HL-60/S4 treated with phorbol 12-myristate 13-acetate at 8.2 ng/mL for 4 days and 3 days (cell line): Measurements from ENCODE around the gene MAP3K7.

Source experiments
- in situ Hi-C: fragments of 300-500 bp; cut with MboI; formaldehyde crosslinking; loops from 2 replicates; pipeline ENCODE4 v1.15.0; 2022; ENCODE audit warnings: low sequenced_read_pairs

The MAP3K7 gene

DNA sequence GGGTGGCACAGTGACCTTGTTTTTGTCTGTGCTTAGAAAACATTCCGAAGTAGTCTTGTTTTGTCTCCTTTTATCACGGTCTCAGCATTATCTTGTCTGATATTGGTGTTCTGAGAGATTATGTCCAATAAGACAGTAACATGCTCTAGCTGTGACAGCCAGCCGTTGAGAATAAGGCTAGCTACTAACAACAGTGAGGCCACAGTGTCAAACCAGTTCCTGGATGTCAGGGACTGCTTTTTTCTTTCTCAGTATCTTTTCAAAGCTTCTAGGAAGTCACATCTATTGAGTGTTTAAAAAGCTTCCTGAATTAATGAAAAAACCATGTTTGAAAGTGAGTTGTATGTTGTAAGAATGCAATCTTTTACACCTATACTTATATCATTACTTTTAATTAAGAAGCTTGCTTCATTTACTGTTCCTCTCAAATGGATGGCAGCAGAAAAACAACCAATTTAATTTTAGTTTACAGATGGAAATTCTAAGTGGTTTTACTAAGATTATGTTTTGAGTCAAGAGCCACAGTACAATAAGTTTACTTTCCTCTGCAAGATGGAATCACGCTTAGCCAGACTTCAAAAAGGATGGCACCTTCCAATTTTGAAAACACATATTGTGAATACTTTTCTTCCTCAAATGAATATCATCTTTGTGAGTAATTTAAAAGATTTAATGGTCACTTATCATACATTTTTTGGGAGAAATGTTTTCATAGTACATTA, 53.1 kb downstream of the MAP3K7 start:
- in situ Hi-C loops = no loop called here

DNA sequence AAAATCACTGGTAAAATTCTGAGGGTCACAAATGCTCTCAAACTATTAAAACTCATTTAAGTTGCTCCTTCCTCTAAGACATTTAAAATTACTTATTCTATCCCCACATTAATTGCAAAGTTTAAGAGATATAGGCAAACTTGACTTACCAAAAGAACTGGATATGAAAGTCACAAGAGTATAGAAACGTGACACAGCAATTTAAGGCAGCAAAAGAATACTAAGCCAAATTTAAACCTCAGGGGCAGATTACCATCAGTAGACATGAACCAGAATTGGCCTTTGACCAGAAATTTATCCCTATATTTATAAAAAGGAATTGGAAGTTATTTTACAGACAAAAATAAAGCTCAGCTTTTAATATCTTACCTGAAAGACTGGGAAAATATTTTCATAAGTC, 56.0 kb downstream of the MAP3K7 start:
- in situ Hi-C loops = no loop called here

DNA sequence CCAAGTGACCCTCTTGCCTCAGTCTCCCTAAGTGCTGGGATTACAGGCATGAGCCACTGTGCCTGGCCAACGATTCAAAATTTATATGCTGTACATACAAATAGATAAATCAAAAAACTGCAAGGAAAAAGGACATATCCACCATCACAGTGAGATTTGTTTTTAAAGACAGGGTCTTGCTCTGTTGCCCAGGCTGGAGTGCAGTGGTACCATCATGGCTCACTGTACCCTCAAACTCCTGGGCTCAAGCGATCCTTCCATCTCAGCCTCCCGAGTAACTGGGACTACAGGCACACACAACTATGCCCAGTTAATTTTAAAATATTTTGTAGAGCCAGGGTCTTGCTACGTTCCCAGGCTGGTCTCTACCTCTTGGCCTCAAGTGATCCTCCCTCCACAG, 61.5 kb downstream of the MAP3K7 start:
- in situ Hi-C loops = no loop called here

DNA sequence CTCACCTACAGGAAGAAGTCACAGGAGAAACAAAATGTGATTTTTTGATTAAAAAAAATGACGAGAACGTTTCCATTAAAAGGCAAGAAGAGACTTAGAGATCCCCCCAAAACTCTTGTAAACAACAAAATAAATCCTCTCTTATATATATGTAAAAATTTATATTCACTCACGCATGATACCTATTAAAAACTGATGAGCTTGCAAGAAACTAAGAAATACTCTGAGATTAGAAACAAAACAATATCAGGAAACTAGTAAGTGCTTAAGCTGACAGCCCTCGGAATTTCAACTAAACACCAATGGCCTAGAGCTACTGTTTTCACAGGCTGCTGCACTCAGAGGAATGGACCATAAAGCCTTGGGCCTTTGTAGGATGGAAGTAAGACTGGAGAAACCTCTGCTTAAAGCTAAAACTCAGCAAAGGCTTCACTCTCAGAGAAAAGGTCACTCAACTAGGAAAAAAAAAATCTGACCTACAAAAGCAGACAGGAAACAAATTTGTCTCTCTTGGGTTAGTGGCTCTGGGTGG, 63.0 kb downstream of the MAP3K7 start:
- in situ Hi-C loops = no loop called here

DNA sequence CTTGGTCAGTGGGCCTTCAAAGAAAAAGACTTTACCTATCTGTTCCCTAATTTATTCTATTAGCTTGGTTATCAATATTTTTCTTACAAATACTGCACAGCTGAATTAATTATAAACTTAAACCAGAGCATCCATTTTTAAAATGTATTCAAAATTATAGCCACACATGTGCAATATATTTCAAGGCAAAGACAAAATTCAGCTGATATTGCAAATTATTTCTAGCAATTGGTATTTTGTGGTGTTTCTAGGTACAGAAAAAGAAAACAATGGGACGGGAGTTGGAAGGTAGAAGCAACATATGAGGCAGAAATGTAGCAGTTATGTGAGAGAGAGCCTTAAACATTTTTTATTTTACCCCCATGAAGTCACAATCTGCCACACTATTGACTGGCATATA, 64.9 kb downstream of the MAP3K7 start:
- in situ Hi-C loops = no loop called here

DNA sequence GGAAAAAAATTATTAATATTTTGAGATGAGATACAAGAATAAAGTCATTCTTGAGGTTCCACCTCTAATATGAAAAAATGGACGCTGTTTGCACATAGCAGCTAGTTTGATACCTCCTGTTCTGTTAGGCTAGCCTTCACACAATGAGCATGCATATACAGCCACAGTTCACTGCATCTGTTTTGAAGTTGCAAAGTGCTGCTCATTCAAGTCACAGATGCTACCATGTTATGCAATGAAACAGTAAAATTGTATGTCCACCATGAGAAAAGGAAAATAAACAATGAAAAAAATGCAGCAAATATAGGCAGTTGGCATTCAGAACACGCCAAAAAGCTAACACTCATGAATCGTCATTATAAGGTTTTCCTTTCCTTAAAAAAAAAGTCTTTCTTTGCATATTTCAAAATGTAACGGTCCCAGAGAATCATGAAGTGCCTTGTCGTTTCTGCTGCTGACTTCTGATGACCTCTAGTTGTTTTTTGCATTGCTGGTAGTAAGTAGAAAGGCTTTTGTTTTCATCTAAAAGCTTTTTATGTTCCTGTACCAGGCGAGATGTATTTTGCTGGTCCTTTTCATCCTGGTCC, 70.7 kb downstream of the MAP3K7 start:
- in situ Hi-C loops = no loop called here

DNA sequence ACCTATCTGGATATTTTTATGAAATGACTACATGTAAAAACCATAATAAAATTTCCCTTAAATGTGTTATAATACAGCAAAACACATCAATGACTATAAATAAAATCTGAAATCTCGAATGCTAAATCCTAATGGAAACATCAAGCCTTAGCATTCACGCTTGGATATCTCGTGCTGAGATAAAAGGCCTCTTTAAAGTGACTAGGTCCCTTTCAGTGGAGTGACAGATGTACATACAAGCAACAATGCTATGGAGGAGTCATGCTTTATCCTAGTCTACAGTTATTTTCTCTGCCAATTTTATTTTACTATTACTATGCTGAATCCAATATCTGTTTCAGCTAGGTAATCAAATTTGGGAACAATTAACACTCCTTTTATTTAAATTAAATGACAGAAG, 72.4 kb downstream of the MAP3K7 start:
- in situ Hi-C loops = no loop called here

DNA sequence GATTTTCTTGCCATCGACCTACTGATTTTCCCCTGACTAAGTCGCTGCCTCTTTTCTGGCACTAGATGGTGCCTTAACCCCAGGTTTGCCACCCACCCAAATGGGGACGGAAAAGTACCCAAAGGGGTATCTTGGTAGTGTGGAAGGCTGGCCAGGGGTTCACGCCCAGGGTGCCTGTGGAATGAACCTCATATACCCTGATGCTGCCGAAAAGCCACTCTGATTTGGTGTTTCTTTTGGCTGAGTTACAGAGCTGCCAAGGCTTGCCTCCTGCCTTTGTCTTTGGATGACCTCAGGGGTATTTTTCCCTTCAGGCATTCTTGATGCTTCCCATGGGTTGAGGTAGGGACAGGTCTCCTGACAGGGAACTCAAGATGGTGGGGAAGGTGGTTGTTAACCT, 78.1 kb downstream of the MAP3K7 start:
- in situ Hi-C loops = no loop called here

DNA sequence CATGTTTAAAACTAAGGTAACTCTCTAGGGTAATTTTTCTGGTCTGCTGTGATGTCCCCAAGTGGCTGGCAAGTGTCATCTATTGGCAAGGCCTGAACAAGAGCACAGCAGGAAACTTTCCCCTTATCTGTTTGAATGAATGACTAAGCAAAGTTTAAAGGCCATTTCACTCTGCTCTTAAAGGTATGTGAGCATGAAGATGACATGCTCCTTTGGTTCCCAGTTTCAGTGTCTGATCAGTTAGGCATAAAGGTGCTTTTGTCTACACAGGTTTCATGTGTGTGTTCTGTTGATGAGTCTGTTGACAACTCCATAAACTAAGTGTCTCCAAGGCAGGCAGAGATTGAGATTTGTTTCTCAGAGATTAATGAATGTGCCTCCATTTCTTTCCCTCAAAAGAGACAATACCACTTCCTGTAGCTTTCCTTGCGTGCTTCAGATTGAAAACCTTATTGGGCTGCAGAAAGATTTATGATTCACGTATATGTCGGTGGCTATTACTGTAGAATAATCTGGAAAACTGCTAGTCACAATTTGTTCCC, 83.9 kb downstream of the MAP3K7 start:
- in situ Hi-C loops = no loop called here

DNA sequence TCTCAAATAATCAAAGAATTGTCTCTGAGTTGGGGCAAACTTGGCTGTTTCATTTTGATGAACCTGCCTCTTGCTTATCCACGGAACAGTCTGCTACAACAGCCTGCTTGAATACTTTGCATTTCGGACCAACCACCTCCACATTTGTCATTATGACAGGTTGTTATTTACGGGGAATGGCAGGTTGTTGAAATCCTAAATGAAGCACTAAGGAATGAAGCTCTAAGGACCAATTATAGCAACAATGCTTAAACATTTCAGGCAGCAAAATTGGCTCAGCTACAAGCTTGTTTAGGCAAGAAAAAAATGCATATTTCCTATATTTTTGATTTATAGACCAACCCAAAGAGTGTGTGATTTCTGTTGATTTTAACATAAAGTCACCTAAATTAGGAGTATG, 84.5 kb downstream of the MAP3K7 start:
- in situ Hi-C loops = no loop called here

DNA sequence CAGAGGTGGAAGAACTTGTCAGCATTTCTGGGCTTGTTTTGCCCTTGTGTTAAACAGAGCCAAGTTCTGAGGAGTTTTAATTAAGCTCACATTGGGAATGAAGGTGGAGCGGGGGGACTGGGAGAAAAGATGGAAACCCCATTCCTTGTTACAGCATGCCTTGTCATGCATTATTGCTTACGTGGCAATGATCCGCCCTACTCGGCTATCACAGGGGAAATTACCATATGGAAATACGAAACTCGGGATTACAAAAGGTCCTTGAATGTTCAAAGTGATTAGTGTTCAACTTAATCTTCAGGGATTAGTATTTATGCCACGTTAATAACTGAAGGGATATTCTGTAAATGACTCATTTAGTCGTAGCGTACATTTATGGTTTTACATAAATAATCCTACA, 86.4 kb downstream of the MAP3K7 start:
- in situ Hi-C loops = no loop called here

DNA sequence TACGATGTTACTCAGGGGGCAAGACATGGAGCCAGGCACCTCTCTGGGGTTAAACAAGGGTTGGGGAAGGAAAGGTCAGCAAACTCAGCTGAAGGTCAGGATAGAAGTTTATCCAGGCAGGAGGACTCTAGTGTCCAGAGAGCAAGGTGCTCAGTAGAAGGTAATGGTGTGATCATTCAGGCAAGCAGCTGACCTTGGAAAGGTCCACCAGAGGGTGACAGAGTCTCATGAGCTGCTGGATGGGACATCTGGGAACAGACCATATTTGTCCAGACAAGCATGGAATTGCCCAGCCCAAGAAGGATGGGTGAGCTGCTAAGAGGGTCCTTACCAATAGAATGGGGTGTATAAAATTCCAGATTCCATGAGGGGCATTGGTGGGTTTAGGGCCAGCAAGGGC, 89.5 kb downstream of the MAP3K7 start:
- in situ Hi-C loops = loop anchor here (25.0 kb wide), 1 partner anchor 210 kb away; the partner anchor contains the start of gene BACH2

DNA sequence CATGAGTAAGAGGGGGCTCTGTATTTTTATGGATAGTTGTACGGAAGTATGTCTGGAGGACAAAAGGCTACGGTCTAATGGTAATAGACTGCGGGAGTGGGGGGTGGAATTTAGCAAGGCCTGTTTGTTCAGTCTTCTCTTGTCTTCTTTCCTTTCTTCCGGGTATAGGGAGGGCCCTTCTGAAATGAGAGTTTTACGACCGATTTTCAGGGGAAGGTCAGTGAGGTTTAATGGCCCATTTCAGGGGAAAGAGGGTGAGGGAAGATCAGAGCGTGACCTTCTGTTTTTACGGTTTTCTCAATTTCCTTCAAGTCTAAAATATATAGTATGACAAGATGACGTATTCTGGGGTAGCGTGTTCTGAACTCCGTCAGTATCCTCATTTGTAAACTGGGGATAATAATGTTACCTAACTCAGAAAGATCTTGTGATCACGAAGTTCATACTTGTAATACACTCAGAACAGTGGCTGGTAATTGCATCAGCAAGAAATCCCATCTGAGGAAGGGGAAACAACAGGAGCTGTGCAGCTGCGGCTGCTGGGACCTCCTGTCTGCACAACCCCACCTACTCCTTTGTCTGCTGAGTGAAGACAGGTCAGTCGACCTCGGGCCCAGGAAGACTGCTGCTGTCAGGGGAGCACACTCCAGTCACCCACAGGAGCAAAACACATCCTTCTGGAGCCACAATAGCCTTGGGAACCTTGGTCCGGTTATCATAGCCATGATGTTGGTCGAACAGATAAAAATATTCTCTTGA, 90.4 kb downstream of the MAP3K7 start:
- in situ Hi-C loops = loop anchor here (25.0 kb wide), 1 partner anchor 209 kb away; the partner anchor contains the start of gene BACH2

DNA sequence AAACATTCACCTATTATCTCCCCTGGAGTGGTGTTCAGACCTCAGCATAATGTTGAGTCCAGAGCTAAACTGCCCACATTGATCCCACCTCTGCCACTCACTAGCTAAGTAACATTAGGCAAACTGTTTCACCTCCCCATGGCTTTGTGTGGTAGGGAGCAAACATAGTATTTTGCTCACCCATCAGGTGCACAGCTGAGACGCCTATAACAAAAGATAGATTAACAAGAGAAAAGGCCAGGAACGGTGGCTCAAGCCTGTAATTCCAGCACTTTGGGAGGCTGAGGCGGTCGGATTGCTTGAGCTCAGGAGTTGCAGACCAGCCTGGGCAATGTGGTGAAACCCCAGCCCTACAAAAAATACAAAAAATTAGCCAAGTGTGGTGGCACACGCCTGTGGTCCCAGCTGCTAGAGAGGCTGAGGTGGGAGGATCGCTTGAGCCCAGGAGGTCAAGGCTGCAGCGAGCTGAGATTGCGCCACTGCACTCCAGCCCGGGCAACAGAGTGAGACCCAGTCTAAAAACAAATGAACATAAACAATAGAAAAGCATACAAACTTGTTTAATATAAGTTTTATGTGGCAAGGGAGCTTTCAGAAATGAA, 91.6 kb downstream of the MAP3K7 start:
- in situ Hi-C loops = loop anchor here (25.0 kb wide), 1 partner anchor 208 kb away; the partner anchor contains the start of gene BACH2

DNA sequence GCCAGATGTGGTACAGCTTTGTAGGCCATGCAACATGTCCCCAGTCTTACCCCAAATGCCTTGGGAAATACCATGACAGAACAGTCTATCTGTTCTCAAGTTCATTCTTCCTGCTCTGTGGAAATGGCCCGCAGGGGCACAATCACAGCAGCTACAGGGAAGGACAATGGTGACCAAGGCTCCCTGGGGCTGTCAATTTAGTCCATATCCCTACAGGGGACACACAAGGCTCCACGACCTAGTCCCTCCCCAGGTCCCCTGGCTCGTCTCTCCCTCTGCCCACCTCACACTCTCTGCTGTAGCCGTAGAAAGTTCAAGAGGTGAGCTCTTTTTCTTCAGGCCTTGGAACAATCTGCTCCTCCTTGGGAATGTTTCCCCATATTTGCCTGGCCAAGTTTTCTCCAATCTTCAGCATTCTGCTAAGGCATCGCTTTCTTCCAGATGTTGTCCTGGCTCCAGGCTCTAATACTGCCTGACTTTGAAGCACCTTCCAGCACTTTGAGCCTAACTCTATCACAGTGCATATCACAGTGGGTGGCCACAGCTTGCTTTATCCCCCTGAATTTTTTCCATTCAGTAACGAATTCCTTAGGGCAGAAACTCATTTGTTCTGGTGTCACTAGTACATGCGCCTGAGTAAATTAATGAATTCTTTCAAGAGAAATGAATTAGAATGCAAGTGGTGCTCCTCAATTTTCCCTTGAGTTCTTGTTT, 92.6 kb downstream of the MAP3K7 start:
- in situ Hi-C loops = loop anchor here (25.0 kb wide), 1 partner anchor 207 kb away; the partner anchor contains the start of gene BACH2

DNA sequence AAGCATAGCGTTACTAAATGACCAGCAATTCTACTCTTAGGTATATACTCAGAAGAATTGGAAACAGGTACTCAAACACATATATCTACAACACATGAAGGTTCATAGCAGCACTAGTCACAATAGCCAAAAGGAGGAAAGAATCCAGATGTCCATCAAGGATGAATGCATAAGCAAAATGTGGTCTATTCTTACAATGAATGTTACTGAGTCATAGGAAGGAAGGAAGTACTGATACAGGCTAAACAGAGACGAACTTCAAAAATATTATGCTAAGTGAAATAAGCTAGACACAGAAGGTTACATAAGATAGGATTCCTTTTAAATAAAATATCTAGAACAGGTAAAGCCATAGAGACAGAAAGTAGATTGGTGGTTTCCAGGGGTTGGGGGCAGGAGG, 93.5 kb downstream of the MAP3K7 start:
- in situ Hi-C loops = loop anchor here (25.0 kb wide), 1 partner anchor 206 kb away; the partner anchor contains the start of gene BACH2

DNA sequence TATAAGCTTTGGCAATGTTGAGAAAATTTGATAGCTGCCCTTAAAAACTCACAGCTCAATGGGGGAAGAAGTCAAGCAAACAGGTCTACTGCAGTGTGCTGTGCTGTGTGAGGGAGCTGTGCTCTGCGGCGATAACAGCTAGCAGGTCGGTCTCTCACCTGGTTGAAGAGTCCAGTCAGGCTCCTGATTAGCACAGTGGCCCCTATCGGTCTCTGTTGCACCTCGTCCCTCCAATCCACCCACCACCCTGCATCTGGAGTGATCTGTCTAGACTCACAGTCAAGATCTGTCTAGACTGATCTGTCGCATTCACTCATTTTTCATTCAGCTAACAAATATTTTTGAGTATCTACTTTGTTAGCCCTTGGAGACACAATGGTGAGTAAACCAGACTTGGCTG, 94.1 kb downstream of the MAP3K7 start:
- in situ Hi-C loops = loop anchor here (25.0 kb wide), 1 partner anchor 205 kb away; the partner anchor contains the start of gene BACH2

DNA sequence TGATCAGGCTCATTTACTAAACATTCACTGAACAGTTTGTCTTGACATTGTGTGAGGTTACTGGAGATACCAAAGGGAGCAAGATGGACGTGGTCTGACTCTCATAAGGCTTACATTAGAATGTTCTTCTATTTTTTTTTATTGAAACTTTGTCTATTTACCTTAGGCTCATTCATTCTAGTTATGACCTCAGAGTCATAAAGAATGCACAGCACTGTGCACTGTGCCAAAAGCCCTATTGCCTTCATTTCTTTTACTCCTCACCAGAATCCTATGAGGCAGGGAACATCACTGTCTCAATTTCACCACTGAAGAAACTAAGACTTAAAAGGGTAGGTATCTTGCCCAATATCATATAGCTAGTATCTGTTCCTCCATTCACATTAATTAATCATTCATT, 94.5 kb downstream of the MAP3K7 start:
- in situ Hi-C loops = loop anchor here (25.0 kb wide), 1 partner anchor 205 kb away; the partner anchor contains the start of gene BACH2

DNA sequence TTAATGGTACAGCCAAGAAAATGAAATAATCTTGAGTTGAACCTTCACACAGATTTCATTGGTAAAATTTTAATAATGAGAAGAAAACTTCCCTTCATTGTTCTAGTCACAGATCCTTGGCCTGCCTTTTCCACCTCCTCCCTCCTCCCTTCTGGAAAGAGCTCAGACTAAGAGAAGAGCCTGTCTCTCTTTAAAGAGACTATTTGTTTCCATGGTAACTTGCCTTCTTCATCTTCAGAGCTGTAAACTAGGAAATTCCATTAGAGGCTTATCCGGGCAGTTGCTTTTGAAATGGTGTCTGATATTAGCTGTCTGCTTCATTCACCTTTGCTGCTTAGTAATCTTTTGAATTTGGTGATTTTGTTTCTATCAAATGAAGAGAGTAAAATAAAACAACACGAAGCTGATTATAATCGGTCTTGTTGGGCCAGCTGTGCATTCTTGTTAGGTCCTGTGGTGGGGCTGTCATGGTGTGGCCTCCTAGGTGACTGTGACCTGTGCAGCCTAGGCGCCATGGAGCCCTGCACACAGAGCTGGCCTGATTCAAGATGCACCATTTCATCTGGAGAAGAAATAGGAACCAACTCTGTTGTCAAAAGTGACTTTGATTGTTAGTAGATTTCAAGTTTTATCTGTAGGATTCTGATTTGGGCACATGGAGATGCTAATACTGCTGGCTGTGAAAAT, 96.7 kb downstream of the MAP3K7 start:
- in situ Hi-C loops = loop anchor here (25.0 kb wide), 1 partner anchor 203 kb away; the partner anchor contains the start of gene BACH2
